Neural cell (in vitro differentiated cells): ENCODE data around the gene MIGA2.

ENCODE experiments used
- CTCF ChIP-seq: fragments of 450-650 bp; IDR thresholded peaks from 2 replicates; pipeline ENCODE4 v1.5.1; 2014; ENCODE audit warnings: antibody characterized with exemption, mild to moderate bottlenecking, moderate library complexity; ENCODE audit not compliant: poor library complexity, severe bottlenecking
- EP300 ChIP-seq: fragments of 450-650 bp; conservative IDR thresholded peaks from 2 replicates; pipeline ENCODE4 v1.6.1; 2014; ENCODE audit warnings: antibody characterized with exemption, mild to moderate bottlenecking, moderate library complexity; ENCODE audit not compliant: poor library complexity, severe bottlenecking
- EZH2 ChIP-seq: fragments of 200-600, 300-800 bp; shearing (Covaris generic), sonication (generic); IDR thresholded peaks from 2 replicates; pipeline ENCODE4 v1.6.1; 2014; ENCODE audit warnings: antibody characterized with exemption, low read length, borderline replicate concordance, mild to moderate bottlenecking; ENCODE audit not compliant: insufficient read depth, poor library complexity, severe bottlenecking
- MXI1 ChIP-seq: fragments of 450-650 bp; conservative IDR thresholded peaks from 2 replicates; pipeline ENCODE4 v1.6.1; 2014; ENCODE audit warnings: antibody characterized with exemption, mild to moderate bottlenecking; ENCODE audit not compliant: poor library complexity, severe bottlenecking
- POLR2AphosphoS5 ChIP-seq: IDR thresholded peaks from 2 replicates; pipeline ENCODE4 v1.6.1; 2012
- RAD21 ChIP-seq: fragments of 450-650 bp; conservative IDR thresholded peaks from 2 replicates; pipeline ENCODE4 v1.6.1; 2014; ENCODE audit warnings: antibody characterized with exemption, mild to moderate bottlenecking, moderate library complexity
- REST ChIP-seq: IDR thresholded peaks from 2 replicates; pipeline ENCODE4 v1.6.1; 2012; ENCODE audit warnings: borderline replicate concordance
- SMC3 ChIP-seq: fragments of 450-650 bp; conservative IDR thresholded peaks from 2 replicates; pipeline ENCODE4 v1.6.1; 2014; ENCODE audit warnings: antibody characterized with exemption, mild to moderate bottlenecking, moderate library complexity; ENCODE audit not compliant: poor library complexity
- TAF1 ChIP-seq: IDR thresholded peaks from 2 replicates; pipeline ENCODE4 v1.6.1; 2012; ENCODE audit warnings: low read depth

GRCh38 chr9:129031514-129031913, 4.9 kb upstream of the MIGA2 start:
- TF ChIP-seq CTCF, result no peak
- TF ChIP-seq EP300, result no peak
- TF ChIP-seq POLR2AphosphoS5, result no peak
- no peak for TF ChIP-seq SMC3
- TF ChIP-seq TAF1, result no peak
- TF ChIP-seq RAD21, result no peak
- TF ChIP-seq EZH2, result no peak
- TF ChIP-seq REST, result no peak
- TF ChIP-seq MXI1, result no peak
